GM21381 (cell line): ENCODE data around the gene SEMA4C.

Experiments
- ATAC-seq: cut with Tn5 transposase; IDR thresholded peaks from one replicate; pipeline ENCODE4 v1.9.1; 2021; ENCODE audit warnings: mild to moderate bottlenecking, moderate library complexity; ENCODE audit not compliant: unreplicated experiment

SEMA4C gene, protein sequence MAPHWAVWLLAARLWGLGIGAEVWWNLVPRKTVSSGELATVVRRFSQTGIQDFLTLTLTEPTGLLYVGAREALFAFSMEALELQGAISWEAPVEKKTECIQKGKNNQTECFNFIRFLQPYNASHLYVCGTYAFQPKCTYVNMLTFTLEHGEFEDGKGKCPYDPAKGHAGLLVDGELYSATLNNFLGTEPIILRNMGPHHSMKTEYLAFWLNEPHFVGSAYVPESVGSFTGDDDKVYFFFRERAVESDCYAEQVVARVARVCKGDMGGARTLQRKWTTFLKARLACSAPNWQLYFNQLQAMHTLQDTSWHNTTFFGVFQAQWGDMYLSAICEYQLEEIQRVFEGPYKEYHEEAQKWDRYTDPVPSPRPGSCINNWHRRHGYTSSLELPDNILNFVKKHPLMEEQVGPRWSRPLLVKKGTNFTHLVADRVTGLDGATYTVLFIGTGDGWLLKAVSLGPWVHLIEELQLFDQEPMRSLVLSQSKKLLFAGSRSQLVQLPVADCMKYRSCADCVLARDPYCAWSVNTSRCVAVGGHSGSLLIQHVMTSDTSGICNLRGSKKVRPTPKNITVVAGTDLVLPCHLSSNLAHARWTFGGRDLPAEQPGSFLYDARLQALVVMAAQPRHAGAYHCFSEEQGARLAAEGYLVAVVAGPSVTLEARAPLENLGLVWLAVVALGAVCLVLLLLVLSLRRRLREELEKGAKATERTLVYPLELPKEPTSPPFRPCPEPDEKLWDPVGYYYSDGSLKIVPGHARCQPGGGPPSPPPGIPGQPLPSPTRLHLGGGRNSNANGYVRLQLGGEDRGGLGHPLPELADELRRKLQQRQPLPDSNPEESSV

GRCh38 chr2:96869822-96870625, at the start of gene SEMA4C:
Gene SEMA4C, minus strand, starts transcription at chr2:96870080. Its CDS starts 2,194 bp downstream, at chr2:96867886.
- ATAC-seq, result no peak

GRCh38 chr2:96918754-96919550, 49.1 kb upstream of the SEMA4C start:
- no peak for ATAC-seq

- no peak for ATAC-seq
Measured at GRCh38 chr2:96918092-96918753, 48.3 kb upstream of the SEMA4C start.

DNA sequence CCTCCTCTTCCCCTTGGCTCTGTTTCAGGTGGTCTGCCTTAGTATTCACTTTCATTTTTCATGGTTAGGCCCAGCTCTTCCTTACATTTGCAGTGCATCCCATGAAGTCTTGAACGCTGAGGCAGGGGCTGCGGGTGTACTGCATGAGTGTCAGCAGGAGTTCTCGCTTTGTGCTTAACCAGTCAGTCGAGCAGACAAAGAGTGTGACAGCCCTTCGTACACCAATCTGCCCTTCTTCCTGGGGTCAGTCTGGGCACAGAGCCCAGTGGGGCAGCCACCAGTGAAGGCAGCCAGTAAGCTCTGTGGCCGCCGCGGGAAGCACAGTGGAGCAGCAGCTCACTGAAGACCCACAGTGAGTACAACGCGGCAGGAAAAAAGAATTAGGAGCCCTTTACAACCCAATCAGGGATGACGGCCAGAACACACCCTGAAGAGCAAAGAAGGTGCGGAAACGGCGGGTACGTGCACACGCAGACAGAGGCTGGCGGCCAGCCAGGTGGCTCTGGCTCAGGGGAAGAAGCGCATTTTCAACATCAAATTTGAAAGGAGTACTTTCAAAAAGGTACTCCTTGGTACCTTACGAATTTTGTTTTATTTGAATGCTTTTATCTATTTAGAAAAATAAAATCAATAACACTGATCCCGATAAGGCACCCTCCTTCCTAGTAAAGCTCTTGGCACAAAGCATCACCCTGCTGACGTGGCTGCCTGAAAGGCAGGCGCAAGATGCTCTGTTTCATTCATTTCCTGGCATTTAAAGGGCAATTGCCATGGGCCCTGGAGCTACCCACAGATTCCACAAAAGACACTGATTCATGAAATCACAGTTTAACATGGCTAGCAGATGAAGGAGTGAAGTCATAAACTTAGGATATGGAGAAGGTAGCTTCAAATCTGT, 47.0 kb upstream of the SEMA4C start:
- ATAC-seq, result no peak

DNA sequence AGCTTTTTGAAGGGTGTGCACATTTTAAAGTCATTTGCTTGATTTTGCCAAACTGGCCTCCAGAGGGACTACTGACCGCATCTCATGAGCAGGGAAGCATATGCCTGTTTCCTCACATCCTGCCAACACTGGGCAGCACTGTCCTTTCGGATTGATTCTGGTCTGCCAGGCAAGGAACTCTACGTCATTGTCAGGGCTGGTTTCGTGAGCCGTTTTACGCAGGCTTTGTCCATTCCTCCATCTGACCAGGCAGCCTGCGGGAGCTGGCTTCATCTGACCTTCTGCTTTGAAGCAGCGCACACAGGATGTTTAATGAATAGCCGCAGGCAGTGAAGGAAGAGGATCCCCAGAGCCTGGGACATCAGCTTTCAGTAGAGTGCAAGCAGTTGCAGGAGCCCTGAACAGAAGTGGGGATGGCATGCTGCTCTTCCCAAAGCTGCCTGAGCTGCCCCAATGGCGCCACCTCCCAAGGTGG, 46.3 kb upstream of the SEMA4C start:
- no peak for ATAC-seq

GRCh38 chr2:96914332-96914731, 44.5 kb upstream of the SEMA4C start:
- no peak for ATAC-seq

DNA sequence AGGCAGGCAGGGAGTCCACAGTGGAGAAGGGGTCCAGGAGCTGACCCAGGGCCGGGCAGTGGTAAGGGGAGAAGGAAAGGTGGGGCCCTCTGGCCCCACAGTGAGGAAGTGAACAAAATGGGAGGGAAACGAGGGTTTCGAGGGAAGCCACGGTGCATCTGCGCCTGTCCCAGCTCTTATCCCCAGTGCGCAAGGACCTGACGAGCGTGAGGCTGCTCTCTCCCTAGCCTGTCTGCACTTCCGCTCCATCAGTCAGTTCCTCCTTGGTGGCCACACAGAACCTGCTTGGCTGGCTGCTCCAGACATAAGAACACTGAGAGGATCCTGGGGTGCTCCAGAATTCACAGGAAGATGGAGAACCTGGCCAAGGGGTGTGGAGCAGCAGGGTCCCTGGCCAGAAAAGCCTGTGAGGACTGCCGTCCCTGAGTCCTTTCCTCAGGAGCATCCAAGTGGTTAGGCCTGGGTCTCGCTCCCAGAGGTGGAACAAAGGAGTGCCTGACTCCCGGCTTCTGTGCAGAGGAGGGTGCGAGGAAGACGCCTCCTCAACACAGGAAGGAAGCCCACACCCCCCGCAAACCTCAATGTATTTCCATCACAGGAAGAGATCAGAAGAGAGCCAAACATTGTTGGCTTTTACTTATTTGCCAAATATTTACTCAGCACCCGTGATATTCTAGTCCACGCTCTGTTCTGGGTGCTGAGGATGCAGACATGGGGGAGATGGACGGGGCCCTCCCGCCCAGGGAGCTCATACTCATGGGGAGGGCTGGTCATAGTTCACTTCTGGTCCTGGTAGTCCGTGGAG, 43.7 kb upstream of the SEMA4C start:
- ATAC-seq, result no peak

GRCh38 chr2:96913117-96913397, 43.2 kb upstream of the SEMA4C start:
- ATAC-seq, result no peak

DNA sequence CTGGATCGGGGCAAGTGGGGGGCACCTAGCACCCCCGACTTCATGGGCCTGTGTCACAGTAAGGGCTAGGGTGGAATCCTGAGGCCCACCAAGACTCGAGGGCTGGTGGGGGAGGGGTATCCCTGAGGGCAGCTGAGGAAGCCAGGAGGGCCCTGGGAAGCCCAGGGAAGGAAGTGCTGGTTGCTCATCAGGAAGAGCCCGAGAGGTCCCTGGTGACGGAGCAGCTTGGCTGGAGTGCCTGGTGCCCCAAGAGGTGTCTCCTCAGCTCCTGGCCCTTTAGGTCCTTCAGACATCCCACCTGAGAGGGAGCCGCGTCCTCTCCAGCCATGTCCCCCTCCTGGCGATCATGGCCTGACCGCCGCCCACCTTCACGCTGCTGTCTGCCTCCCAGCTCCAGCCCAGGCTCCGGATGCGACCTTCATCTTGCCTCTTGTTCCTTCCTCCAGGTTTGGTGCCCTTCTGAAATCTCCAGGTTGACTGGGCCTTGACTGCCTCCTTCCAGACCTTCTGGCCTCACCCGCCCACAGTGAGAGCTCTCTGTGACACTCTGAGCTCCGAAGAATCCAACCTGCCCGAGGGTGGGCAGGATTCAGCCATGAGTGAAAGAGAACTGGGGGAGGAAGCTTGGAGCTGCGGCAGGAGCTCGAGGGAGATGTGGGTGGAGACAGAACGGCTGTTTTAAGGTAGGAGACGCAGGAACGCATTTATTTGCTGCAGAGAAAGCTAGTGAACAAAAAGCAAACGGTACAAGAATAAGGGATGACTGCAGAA, 42.7 kb upstream of the SEMA4C start:
- no peak for ATAC-seq

DNA sequence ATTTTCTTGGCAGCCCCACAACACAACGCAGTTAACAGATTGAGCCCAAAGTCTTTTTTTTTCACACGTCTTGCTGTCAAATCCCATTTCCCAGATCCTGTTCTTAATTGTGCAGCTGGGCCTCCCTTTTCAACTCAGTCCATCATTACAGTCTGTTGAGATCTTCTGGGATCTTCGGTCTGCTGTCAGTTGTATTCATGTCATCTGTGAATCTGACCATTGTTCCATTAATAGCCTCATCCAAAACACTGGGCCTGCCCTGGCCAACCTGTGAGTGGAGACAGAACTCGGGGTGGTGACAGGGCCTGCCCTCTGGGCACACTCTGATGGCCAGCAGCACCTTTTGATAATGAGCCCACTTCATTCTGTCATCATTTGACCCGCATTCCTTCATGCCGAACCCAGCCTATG, 39.7 kb upstream of the SEMA4C start:
- no peak for ATAC-seq

DNA sequence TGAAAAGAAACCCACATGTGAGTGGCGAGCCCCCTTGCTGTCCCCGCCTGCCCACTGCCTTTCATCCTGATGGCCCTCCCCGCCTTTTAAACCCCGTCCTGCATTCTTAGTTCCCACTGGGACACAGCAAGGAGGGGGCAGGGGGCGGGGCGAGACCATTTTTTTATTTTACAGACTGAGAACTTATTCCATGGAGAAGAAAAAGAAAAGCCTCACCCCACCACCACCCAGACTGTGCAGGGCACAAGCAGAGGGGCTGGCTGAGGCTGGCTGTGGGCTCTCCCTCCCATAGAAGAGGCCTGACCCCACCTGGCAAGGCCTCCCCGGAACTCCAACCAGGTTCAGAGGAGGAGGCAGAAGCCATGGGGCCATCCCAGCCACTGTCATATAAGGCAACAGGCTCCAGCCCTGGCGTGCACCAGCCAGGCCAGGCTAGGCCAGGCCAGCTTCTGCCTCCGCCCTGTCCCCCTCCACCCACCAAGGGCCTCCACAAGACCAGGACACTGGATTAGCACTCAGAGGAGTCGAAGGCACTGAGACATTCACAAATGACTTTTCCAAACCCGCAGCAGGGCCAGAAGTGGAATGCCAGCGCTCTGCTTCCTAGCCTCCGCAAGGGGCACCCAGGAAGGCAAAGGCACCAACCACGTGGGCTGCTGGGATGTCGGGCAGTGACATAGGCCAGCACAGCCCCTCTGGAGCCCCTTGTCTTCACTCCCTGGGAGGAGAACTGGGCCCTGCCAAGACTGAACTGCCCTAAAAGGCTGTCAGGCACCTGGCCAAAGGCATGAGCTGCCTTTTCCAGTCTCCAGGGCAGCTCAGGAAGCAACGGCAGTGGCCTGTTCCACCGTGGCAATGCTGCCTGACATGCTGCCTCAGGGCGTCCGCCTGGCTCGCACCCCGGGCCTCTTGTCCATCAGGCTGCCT, 37.5 kb upstream of the SEMA4C start:
- ATAC-seq, result no peak

DNA sequence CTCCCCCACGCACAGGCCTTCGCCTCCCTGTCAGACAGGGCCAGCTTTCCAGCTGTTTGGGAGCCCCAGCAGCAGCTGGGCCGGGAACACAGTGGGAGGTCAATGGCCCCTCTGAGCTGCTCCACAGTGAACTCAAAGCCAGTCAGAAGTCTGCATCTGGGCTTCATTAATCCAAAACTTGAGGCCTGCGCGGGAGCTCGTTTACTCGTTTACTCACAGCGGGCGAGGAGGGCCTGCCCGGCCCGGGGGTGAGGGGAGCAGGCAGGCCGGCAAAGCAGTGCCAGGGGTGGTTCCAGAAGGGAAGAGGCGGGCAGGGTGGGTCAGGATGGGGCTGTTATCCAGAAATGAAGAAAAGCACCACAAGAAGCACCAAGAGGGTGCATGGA, 36.8 kb upstream of the SEMA4C start:
- ATAC-seq, result no peak

- ATAC-seq, result no peak
Measured at GRCh38 chr2:96903815-96904214, 33.9 kb upstream of the SEMA4C start.

GRCh38 chr2:96903318-96903717, 33.4 kb upstream of the SEMA4C start:
- ATAC-seq, result no peak

GRCh38 chr2:96900237-96900636, 30.4 kb upstream of the SEMA4C start:
- no peak for ATAC-seq

DNA sequence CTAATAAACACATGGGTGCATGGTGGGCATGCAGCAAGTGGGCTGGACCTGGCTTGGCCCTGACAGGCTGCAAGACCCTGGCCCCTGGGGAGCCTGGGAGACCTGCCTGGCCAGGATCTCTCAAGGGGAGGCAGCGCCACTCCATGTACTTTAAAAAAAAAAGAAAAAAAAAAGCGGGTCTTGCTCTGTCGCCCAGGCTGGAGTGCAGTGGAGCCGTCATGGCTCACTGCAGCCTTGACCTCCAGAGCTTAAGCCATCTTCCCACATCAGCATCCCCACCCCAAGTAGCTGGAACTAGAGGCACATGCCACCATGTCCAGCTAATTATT, 29.5 kb upstream of the SEMA4C start:
- no peak for ATAC-seq
